Esophagus squamous epithelium (tissue), 4 donors: ENCODE measurements around the gene CCDC175.

Experiments
- POLR2A ChIP-seq, 4 donors: fragments of 450-650 bp; IDR thresholded peaks; one replicate each; pipeline ENCODE4 v1.6.1; 2017; ENCODE audit warnings: antibody characterized with exemption in 4 of 4, mild to moderate bottlenecking in 4 of 4, moderate library complexity in 3 of 4
- TF ChIP-seq, protein P1 (sequence below), 6 experiments: fragments of 450-650 bp in 4 of 6; fragments of 200-600 bp in 2 of 6; sonication (generic) in 2 of 6; IDR thresholded peaks; one replicate each; pipeline ENCODE4 v1.5.1; 2016 to 2019; ENCODE audit warnings: antibody characterized with exemption in 6 of 6, mild to moderate bottlenecking in 4 of 6, moderate library complexity in 4 of 6

DNA sequence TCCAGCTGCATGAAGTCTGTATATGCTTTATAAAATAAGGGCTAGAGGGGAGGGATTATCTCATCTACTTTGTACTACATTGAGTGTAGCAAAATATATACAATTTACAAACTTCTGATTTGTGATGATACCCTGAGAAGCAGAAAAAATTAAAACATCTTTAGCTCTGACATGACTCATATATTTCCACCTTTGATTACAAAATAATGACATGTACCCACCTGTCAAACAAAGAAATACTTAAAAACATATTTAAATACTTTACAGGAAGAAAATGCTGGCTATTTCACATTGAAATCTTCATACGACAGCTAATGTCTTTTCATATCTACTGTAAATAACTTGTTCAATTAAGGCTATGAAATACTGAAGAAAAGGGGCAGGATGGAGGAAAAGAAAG is 114.7 kb downstream of the CCDC175 start:
- TF ChIP-seq, protein P1, sequence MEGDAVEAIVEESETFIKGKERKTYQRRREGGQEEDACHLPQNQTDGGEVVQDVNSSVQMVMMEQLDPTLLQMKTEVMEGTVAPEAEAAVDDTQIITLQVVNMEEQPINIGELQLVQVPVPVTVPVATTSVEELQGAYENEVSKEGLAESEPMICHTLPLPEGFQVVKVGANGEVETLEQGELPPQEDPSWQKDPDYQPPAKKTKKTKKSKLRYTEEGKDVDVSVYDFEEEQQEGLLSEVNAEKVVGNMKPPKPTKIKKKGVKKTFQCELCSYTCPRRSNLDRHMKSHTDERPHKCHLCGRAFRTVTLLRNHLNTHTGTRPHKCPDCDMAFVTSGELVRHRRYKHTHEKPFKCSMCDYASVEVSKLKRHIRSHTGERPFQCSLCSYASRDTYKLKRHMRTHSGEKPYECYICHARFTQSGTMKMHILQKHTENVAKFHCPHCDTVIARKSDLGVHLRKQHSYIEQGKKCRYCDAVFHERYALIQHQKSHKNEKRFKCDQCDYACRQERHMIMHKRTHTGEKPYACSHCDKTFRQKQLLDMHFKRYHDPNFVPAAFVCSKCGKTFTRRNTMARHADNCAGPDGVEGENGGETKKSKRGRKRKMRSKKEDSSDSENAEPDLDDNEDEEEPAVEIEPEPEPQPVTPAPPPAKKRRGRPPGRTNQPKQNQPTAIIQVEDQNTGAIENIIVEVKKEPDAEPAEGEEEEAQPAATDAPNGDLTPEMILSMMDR (IDR thresholded peaks at IDR 0.05), result no peak
- TF ChIP-seq POLR2A (IDR thresholded peaks at IDR 0.05), result no peak
